GM18517 (cell line): Measurements from ENCODE around the gene SLC44A1.

Source experiments
- ATAC-seq: cut with Tn5 transposase; IDR thresholded peaks from one replicate; pipeline ENCODE4 v1.9.1; 2021; ENCODE audit warnings: mild to moderate bottlenecking, moderate library complexity; ENCODE audit not compliant: unreplicated experiment

SLC44A1 gene

DNA sequence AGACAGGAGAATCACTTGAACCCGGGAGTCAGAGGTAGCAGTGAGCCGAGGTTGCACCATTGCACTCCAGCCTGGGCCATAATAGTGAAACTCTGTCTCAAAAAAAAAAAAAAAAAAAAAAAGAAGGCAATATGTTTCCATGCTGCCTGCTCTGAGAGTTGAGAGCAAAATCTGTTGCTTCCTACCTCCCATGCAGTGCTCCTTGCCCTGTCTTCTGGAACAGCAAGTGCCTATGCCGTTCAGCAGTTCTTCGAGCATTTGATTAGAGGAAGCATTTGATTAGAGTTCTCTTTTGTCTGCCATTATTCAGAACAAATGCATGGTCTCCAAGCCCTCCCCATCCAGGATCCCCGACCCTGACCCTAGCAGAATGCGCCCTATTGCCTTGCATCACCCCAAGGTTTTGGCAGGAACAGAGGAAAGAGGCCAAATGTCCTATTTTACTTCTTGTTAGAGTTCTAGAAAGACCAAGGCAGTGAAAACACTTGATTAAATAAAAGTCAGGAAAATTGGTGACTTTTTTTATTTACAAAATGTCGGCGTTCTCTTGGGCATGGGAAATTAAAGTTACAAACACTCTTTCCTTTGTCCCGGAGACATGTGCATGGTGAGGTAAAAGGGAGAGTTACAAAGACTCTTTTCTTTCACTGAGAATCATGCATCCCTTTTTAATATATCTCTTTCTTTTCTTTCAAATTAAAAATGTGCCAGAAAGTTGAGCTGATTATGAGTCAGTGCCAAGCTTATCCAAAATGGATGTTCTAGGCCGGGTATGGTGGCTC lies 175.6 kb downstream of the SLC44A1 start:
- no peak for ATAC-seq

DNA sequence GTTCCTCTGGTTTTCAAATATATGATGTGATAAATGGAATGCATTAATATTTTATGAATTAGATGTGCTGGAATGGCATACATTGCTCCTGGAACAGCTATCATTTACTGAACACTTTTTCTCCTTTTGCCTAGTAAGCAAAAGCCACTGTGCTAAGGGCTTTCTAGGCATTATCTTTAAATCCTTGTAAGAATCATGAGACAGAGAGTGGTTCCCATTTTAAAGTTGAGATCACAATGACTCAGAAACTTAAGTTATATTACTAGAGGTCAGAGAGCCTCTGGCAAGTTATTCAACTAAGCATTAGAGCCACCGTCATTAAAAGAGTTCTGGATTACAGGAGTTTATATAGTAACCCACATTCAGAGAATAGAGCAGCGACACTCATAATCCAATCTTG lies 176.7 kb downstream of the SLC44A1 start:
- no peak for ATAC-seq

DNA sequence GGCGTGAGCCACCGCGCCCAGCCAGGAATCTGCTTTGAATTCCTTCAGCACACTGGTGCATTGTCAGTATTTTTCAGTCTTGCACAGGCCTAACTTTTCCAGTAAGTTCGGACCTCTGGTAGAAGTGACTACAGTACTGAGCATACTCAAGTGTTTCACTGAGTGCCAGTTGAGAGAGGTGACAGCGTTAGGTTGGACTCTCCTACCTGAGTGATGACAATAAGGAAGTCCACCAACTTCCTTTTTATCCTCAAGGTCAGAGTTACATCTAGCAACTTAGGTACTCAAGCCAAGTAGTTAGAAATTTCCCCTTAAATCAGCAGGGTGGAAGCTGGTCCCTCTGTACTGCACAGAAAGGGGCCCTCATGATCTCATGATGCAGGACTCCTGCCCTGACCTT lies 177.4 kb downstream of the SLC44A1 start:
- ATAC-seq: no peak

DNA sequence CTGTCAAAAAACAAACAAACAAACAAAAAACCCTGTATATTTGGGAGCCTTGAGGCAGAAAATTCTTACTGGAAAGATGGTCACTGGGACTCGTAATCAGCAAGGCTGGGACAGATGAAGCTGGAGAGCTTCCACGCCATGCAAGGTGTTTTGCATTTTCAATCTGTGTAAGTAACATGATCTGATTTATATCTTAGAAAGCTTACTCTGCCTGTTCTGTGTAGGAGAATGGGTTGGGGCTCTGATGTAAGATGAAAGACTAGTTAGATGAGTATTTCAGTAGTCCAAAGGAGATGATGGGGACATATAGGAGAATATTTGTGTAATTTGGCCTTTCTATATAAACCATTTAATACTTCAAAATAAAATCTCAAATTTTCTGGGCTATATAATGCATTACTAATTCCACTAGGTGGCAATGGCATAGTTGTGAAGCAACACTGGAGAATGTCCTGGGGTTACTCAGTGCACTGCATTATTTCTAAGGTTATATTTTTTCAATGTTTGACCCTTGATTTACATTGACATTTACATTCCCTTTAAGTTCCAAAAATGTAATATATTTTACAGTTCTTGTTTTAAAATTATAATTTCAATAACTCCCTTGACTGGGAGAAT lies 181.5 kb downstream of the SLC44A1 start:
- ATAC-seq: peak; percentile 64

DNA sequence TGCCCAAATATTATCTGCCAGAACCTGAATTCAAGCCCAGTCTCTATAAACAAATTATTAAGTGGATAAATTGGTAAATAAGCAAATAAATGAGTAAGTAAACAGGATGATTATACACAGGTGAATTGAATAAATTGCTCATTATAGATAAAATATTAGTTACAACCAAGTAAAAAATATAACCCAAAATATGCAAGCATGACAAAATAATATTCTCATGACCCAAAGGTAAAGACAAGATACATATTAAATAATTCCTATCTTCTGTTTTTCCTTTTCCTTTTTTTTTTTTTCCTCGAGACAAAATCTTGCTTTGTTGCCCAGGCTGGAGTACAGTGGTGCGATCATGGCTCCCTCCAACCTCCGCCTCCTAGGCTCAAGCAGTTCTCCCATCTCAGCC lies 182.2 kb downstream of the SLC44A1 start:
- ATAC-seq: no peak

DNA sequence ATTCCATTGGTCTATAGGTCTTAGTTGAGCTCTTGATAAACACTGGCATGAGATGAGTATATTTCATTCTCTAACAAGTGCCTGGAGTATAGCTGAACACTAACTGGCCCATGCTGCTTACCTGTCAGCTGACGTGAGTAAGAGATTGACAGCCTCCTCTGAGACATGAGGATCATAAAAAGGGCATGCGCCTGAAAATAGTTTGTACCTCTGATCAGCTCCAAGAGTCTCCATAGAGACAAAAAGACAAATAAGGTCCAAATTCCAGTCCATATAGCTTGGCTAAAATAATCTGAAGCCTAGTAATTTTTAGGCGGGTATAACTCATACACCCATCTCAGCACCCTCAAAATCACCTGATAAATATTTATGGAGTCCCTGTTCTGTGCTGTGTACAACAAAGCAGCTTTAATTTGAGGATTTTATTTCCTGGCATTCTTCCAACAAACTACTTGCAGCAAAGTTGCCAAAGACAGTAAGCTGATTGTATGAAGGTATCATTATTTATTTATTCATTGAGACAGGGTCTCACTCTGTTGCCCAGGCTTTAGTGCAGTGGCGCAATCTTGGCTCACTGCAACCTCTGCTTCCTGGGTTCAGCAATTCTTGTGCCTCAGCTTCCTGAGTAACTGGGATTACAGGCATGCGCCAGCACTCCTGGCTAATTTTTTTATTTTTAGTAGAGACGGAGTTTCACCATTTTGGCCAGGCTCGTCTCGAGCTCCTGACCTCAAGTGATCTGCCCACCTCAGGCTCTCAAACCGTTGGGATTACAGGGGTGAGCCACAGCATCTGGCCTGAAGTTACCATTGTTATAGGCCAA lies 187.2 kb downstream of the SLC44A1 start:
- ATAC-seq: no peak

DNA sequence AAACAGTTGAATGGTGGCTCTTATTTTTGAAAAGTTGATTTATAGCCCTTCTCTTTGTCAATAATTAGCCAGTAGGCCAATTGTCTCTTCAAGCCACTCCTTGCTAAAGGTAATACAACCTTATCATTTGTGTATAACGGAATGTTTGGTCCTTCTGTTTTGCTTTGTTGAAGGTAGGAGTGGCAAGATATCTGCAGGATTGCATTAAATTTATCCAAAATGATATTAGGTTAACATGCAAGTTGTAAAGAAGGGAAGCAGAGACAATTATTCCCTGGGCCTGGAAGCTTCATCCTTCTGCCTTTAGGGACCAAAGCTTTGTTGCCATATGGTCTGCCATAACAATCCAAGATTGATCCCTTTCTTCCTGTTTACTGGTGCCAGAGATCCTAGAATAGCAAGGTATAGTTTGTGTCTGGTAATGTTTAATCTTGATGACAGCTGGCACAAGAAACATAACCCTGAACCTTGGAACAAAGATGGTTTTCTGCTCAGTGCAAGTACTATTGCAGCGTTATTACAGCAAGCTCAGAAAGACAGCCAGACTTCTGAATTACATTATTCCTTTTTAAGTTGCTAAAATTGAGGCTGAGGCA lies 187.9 kb downstream of the SLC44A1 start:
- no peak for ATAC-seq

DNA sequence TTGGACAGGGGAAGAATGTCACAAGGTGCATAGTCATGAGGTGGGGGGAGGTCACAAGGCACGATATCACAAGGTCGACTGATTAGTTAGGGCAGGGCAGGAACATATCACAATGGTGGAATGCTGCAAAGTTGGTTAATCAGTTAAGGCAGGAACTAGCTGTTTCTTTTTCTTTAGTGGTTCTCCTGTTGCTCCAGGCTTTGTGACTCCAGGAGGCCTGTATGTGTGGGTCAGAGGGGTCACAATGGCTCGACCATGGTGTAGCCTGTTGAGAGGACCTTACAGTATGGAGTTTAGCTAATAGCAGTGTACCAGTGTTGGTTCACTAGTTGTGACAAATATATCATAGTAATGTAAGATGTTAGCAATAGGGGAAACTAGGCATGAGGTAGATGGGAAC lies 191.0 kb downstream of the SLC44A1 start:
- ATAC-seq: no peak

DNA sequence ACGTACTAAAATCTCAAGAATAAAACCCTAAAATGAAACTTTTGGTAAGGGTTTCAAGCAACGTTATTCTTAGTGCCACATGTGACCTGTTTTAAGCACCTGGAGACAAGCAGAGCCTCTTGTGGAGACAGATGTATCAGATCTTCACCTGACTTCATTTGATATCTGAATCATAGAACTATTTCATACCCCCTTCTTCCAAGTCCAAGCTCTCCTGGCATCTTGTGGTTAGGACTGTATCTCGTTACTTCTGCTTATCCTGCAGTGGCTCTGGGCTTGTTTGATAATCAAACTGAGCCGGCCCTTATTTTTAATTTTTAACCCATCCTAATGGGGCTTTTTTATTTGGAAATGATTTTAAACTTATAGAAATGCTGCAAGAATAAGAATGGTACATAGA lies 192.3 kb downstream of the SLC44A1 start:
- ATAC-seq: no peak

DNA sequence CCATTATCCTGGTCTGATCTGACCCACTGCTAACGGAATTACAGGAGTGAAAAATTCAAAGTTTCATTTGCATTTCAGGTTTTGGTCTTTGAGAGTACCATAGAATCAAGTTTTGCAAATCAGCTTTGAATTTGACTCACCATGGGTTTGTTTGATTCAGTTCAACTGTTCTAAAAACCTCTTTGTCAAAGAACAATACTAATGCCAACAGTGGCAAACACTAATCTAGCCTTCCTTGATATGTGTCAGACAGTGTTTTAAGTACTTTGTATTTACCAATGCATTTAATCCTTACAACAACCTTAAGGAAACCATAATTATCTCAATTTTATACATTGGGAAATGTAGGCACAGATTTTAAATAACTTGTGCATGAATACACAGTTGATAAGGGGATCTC lies 193.3 kb downstream of the SLC44A1 start:
- no peak for ATAC-seq

DNA sequence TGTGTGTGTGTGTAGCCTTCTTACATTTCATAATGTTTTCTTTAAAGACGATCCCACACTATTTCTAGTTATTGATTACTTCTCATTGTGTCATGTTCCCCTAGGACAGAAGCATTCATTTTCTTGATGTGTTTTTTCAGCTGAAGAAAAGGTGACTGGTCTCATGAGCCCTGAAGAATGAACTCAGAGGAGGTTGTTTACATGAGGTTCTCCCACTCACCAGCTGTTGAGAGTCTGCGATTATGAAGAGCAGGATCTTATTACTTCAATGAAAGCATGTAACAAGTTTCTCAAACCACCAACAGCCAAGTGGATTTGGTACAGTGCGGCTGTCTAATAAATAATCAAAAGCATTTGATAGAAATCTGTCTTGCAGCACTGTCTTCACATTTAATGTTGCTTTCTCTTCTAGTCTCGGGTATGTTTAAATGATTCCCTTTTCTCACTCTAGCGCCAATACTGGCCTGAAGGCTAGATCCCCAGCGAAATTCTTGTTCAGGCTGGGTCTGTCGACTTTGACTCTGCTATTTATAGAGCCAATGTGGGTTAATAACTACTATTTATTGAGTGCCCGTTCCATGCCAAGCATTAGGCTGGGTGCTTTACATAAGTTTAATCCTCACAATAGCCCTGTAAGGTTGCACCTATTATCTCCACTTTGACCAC lies 193.8 kb downstream of the SLC44A1 start:
- ATAC-seq: no peak

DNA sequence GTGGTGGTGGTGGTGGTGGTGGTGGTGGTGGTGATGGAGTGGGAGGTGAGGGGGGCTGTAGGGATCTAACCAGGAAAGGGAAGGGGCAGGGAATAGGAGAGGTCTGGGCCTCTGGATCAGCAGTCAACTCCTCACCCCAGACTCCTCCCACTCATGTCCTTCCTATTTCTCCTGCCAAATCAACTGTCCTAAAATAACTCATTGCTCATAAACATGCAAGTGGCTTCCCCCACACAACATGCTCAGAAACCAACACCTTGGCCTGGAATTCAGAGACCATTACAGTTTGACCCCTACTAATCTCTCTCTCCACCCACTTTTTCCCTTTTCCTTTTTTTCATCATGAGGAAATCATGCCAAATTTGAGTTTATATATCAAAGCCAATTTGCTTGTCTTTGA lies 195.0 kb downstream of the SLC44A1 start:
- no peak for ATAC-seq

DNA sequence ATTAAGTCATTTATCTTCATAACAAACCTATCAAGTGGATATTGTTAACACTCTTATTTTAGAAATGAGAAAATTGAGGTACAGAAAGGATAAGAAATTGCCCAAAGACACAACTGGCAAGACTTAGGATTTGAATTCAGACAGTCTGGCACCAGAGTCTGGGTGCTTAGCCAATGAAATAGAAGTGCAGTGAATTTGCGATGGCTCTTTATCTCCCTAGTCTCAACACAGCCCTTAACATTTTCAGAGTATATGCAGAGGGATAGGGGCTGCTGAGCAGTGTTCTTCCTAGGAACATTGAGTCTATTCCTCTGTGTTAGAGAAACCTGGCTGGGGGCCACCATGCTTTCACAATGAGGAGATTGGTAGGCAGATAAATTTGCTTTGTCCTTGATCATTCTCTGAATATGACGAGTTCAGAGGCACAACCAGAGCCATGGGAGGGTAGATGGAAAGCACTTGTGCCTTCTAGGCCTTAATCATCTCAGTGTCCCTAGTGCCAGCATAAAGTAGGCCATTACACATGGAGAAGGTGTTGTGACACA lies 197.2 kb downstream of the SLC44A1 start:
- ATAC-seq: no peak

DNA sequence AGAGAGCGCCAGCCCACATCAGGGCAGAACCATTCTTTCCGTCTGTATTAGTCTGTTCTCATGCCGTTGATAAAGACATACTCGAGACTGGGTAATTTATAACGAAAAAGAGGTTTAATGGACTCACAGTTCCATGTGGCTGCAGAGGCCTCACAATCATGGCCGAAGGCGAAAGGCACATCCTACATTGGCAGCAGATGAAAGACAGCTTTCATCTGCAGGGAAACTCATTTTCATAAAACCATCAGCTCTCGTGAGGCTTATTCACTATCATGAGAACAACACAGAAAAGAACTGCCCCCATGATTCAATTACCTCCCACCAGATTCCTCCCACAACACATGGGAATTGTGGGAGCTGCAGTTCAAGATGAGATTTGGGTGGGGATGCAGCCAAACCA lies 198.7 kb downstream of the SLC44A1 start:
- ATAC-seq: no peak

DNA sequence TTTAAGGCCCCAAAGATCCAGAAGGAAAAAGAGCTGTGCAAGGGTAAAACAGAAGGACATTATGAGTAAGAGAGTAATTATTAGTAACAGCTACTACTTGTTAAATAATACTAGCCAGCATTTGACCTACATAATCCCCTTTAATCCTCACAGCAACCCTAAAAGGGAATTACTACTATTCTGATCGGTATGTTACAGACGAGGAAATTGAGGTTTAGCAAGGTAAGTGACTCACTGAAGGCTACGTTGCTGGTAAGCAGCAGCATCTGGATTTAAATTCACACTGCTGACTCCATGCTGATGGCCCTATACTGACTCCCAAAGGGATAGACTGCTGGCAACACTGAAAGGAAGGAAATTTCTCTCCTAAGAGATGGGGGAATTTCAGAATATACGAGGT lies 199.7 kb downstream of the SLC44A1 start:
- ATAC-seq: no peak

DNA sequence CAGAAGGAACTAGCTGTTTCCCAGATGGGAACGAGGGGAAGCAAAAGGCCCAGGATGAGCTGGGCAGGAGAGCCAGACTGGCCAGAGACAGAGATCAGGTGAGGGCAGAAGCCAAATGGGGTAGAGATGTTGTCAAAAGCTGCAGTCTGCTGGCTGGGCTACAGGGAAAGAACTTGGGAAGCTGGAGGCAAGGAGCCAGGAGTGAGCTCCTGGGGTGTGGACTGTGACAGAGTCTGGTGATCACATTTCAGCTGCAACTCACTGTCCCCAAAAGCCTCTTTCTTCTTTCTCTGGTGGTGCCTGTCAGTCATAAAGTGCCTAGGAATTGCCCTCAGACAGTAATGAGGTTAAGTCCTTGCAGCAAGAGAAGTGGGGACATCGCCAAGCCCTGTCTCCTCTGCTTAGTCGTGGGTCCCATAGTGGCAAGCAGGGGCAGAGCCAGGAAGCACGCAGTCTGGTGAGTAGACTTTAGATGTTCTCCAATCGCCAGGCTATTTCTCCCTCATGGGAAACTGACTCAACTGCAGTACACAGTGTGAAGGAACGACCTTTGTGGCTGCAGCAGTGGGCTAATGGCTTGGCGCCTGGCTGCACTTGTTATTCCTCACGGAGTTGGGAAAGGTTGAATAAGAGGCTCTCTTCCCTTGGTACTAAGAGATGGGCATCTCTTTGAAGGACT lies 200.9 kb downstream of the SLC44A1 start:
- ATAC-seq: no peak

DNA sequence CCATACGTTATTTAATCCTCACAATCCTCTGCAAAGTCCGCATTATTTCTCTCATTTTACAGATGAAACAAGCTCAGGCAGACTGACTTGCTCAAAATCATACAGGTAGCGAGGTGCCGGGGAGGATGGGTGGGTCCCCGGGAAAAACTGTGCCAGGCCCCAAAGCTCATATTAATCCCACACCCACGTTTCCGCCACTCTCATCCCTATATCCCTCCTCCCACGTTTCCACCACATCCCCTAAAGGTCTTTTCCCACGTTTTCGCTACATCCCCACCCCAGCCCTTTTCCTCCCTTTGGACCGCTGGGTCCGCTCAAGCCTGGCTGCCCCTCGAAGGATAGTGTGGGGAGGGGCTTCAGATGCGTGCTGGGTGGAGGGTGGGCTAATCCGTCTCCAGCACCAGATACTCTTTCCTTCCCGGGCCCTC lies 202.9 kb downstream of the SLC44A1 start:
- no peak for ATAC-seq

DNA sequence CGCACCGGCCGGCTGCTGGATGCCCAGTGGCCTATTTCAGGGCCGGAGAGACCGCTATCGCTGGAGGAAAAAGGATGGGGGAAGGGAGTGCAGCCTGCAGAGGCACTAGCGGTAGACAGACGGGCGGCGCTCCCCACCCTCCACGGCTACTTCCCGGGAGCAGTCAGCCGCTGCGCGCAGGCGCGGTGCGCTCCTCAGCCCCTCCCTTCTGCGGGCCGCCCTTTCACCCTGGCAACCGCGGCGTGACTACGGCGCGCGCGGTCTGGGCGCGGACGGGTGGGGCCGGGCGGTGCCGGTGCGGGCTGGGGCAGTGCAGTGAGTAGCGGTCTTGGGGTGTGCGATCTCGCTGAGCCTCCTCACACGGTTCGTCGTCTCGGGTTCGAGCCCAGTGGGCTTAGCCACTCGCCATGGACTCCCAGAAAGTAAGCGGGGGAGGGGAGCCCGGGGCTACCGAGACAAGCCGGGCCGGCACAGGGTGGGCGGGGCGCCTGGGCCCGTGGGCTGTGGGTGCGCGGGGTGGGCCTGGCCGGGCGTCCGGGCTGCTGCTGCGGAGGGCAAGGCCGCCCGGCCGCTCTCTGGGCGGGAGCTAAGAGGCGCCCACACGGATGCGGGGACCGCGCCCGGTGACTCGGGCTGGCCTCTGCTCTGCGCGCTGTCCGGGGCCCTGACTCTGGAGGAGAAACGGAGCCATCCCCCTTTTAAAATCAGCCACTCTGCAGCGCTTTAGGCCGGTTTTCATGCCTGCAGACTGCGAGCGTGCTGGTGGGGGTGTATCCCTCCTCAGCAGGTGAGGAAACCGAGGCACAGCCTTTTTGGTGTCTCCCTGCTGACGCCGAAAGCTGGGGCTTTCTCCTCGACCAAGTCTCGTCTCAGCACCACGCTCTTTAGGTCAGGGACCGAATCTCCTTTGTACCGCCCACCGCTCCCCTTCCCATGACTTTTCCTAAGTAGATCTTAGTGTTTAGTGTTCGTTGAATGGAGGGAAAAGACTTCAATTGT lies 203.7 kb downstream of the SLC44A1 start, which contains the start of gene FSD1L:
Gene FSD1L, plus strand, starts transcription at position 221 of the 999 bp plus-strand sequence. Its CDS starts 187 bp downstream, at position 408.
- peak; percentile 92 for ATAC-seq

DNA sequence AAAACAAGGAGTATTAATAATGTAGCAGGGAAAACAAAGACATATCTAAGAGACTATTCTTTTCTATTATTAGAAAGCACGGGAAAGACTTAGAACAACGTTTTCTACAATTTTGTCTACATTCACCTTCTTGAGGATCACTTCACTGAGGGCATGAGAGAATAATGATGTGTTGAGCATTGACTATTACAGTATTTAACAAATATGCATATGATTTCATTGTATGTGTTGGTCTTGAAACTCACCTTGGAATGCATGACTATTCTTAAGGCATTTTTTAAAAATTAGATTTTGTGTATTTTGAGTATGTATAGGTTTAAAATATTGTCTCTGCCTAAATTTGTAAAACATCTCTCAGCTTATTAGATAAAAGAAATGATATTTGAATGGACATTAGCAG lies 204.6 kb downstream of the SLC44A1 start:
- ATAC-seq: no peak
